IMR-90 (cell line): ENCODE data around the gene LMO2. TPM values are rescaled to one million over a fixed set of nuclear protein-coding genes. Genes with fewer than 3 reads are reported as not detected.

Source experiments
- ATAC-seq: fragments of 200-7000 bp; cut with Tn5 transposase; 2 replicates; pipeline ENCODE4 v1.9.1; 2020; ENCODE audit warnings: low read depth, mild to moderate bottlenecking, moderate library complexity
- BruUV-seq: library from RNA; stranded (reverse); fragments of 400-500 nt; replicated peaks from 2 replicates; lab custom pipeline; 2021; lab: Mats Ljungman, UMichigan
- CTCF ChIA-PET: fragments of 300-600 bp; formaldehyde crosslinking; extraction: SDS; loops from one replicate; lab custom pipeline; 2021; ENCODE audit warnings: antibody characterized with exemption; lab: Yijun Ruan, JAX
- POLR2A ChIA-PET: fragments of 300-600 bp; sonication (Branson Sonifier 250); formaldehyde crosslinking; loops from one replicate; lab custom pipeline; 2022; ENCODE audit warnings: antibody characterized with exemption; ENCODE audit not compliant: unreplicated experiment; lab: Charles Lee
- DNase-seq: peaks from one replicate; pipeline ENCODE4 v3.0.0; 2013
- H2AFZ ChIP-seq: replicated peaks from 2 replicates; pipeline ENCODE3; 2013; ENCODE audit warnings: low read length, mild to moderate bottlenecking; ENCODE audit not compliant: poor library complexity
- H2AK5ac ChIP-seq: 2 replicates; pipeline ENCODE4 v1.6.1; 2013; ENCODE audit warnings: low read depth, low read length, inconsistent platforms
- H2AK9ac ChIP-seq: replicated peaks from 2 replicates; pipeline ENCODE3; 2013; ENCODE audit warnings: mild to moderate bottlenecking, low read depth, low read length, moderate library complexity; ENCODE audit not compliant: poor library complexity
- H2BK120ac ChIP-seq: 2 replicates; pipeline ENCODE4 v1.6.1; 2013; ENCODE audit warnings: low read depth, low read length, inconsistent platforms
- H2BK15ac ChIP-seq: 3 replicates; pipeline ENCODE4 v1.6.1; 2013; ENCODE audit warnings: low read depth, low read length, inconsistent platforms
- H2BK20ac ChIP-seq: 2 replicates; pipeline ENCODE4 v1.6.1; 2013; ENCODE audit warnings: low read depth, mild to moderate bottlenecking, inconsistent platforms, low read length, moderate library complexity
- H2BK5ac ChIP-seq: 2 replicates; pipeline ENCODE4 v1.6.1; 2013; ENCODE audit warnings: mild to moderate bottlenecking, low read depth, low read length, inconsistent platforms; ENCODE audit not compliant: poor library complexity, severe bottlenecking
- H3K14ac ChIP-seq: replicated peaks from 2 replicates; pipeline ENCODE4 v1.6.1; 2013; ENCODE audit warnings: low read depth, low read length, inconsistent platforms
- H3K18ac ChIP-seq: 2 replicates; pipeline ENCODE4 v1.6.1; 2013; ENCODE audit warnings: low read depth, low read length, control low read depth
- H3K23ac ChIP-seq: 2 replicates; pipeline ENCODE4 v1.6.1; 2013; ENCODE audit warnings: low read depth, low read length, inconsistent platforms
- H3K27ac ChIP-seq: 2 replicates; pipeline ENCODE4 v1.5.1; 2013; ENCODE audit warnings: mild to moderate bottlenecking, control low read depth, low read length; ENCODE audit not compliant: insufficient read depth
- H3K27me3 ChIP-seq: 2 replicates; pipeline ENCODE4 v1.6.1; 2013; ENCODE audit warnings: low read length; ENCODE audit not compliant: control insufficient read depth, insufficient read depth
- H3K36me3 ChIP-seq: 2 replicates; pipeline ENCODE4 v1.6.1; 2013; ENCODE audit warnings: low read length, mixed read lengths; ENCODE audit not compliant: control insufficient read depth, insufficient read depth
- H3K4ac ChIP-seq: 2 replicates; pipeline ENCODE4 v1.6.1; 2013; ENCODE audit warnings: low read depth, low read length, inconsistent platforms
- H3K4me1 ChIP-seq: 2 replicates; pipeline ENCODE4 v1.6.1; 2013; ENCODE audit warnings: low read length, mixed read lengths; ENCODE audit not compliant: control insufficient read depth, insufficient read depth
- H3K4me2 ChIP-seq: 2 replicates; pipeline ENCODE4 v1.6.1; 2013; ENCODE audit warnings: low read depth, mild to moderate bottlenecking, control low read depth, low read length, moderate library complexity
- H3K4me3 ChIP-seq: 2 replicates; pipeline ENCODE4 v1.5.1; 2013; ENCODE audit warnings: low read depth, mild to moderate bottlenecking, control low read depth, low read length, moderate library complexity; ENCODE audit not compliant: insufficient read depth
- H3K56ac ChIP-seq: 2 replicates; pipeline ENCODE4 v1.6.1; 2013; ENCODE audit warnings: low read length, inconsistent platforms; ENCODE audit not compliant: insufficient read depth; ENCODE audit errors: extremely low read depth
- H3K79me1 ChIP-seq, 2 experiments: 2 replicates each; pipeline ENCODE4 v1.6.1; 2013; ENCODE audit warnings: low read length in 2 of 2, inconsistent platforms in 1 of 2, low read depth in 1 of 2
- H3K9ac ChIP-seq: 2 replicates; pipeline ENCODE4 v1.6.1; 2013; ENCODE audit warnings: low read depth, low read length, control low read depth
- H3K9me1 ChIP-seq: 2 replicates; pipeline ENCODE4 v1.6.1; 2013; ENCODE audit warnings: low read length, inconsistent platforms; ENCODE audit not compliant: insufficient read depth
- H3K9me3 ChIP-seq: 2 replicates; pipeline ENCODE4 v1.6.1; 2013; ENCODE audit warnings: low read length; ENCODE audit not compliant: control insufficient read depth, insufficient read depth
- H4K20me1 ChIP-seq: 2 replicates; pipeline ENCODE4 v1.6.1; 2013; ENCODE audit warnings: low read length, inconsistent platforms; ENCODE audit not compliant: insufficient read depth
- H4K5ac ChIP-seq: 2 replicates; pipeline ENCODE4 v1.6.1; 2013; ENCODE audit warnings: mild to moderate bottlenecking, low read depth, low read length, control low read depth
- H4K8ac ChIP-seq, 2 experiments: 2 replicates each; pipeline ENCODE4 v1.6.1; 2013; ENCODE audit warnings: low read depth in 2 of 2, low read length in 2 of 2, control low read depth in 1 of 2, inconsistent platforms in 1 of 2
- H4K91ac ChIP-seq: 2 replicates; pipeline ENCODE4 v1.6.1; 2013; ENCODE audit warnings: low read depth, low read length, inconsistent platforms; ENCODE audit not compliant: insufficient read depth
- CEBPB ChIP-seq: IDR thresholded peaks from 2 replicates; pipeline ENCODE4 v1.6.1; 2012; ENCODE audit warnings: low read depth, low read length, improper control_type of control experiment
- MXI1 ChIP-seq: IDR thresholded peaks from 2 replicates; pipeline ENCODE4 v1.6.1; 2012; ENCODE audit warnings: low read depth, mild to moderate bottlenecking, low read length, moderate library complexity, borderline replicate concordance
- NFE2L2 ChIP-seq: fragments of 150-350 bp; IDR thresholded peaks from 2 replicates; pipeline ENCODE4 v1.6.1; 2016; ENCODE audit warnings: low read depth, mild to moderate bottlenecking, low read length
- WGBS, 2 experiments: methylation state at CpG; one replicate each; pipeline versions ENCODE4 v1.1.5 to v1.1.7; 2013; ENCODE audit warnings: missing lambda C conversion rate in 2 of 2; ENCODE audit not compliant: insufficient read length in 1 of 2; ENCODE audit errors: extremely low coverage in 2 of 2; 5-methylcytosine and 5-hydroxymethylcytosine counted together
- dilution Hi-C: fragments of 300-500 bp; cut with HindIII; formaldehyde crosslinking; loops from one replicate; pipeline ENCODE4 v1.14.3; 2018; ENCODE audit warnings: low sequenced_read_pairs; ENCODE audit not compliant: unreplicated experiment
- in situ Hi-C: fragments of 300-500 bp; cut with MboI; formaldehyde crosslinking; loops from 3 replicates; pipeline ENCODE4 v1.14.3; 2019; ENCODE audit warnings: low sequenced_read_pairs, inconsistent platforms, mixed read lengths
- intact Hi-C: fragments of 100-400 bp; cut with micrococcal nuclease; formaldehyde crosslinking; loops from 2 replicates; pipeline ENCODE4 v1.10.0; 2022
- polyA plus RNA-seq, 3 experiments: library from polyadenylated mRNA; depleted of rRNA; stranded (reverse); fragments of >200 nt; gene quantifications; 2 replicates each; pipeline ENCODE4 v1.2.3, GENCODE V29; 2012; ENCODE audit warnings: low replicate concordance in 1 of 3
- total RNA-seq: library from RNA; depleted of rRNA; stranded (reverse); fragments of >200 nt; gene quantifications from 2 replicates; pipeline ENCODE4 v1.2.3, GENCODE V29; 2012
- TF ChIP-seq, protein P1 (sequence below): conservative IDR thresholded peaks from 2 replicates; pipeline ENCODE4 v1.5.1; 2012; ENCODE audit warnings: mild to moderate bottlenecking, low read depth, low read length, improper control_type of control experiment
- TF ChIP-seq, protein P2 (sequence below): fragments of 150-350 bp; IDR thresholded peaks from 2 replicates; pipeline ENCODE4 v1.6.1; 2016; ENCODE audit warnings: low read depth, mild to moderate bottlenecking, low read length, moderate library complexity, borderline replicate concordance

Gene LMO2
- total and polyA plus RNA-seq, 2 of the 4 experiments (the other 2 are of a cell fraction), result not detected

DNA sequence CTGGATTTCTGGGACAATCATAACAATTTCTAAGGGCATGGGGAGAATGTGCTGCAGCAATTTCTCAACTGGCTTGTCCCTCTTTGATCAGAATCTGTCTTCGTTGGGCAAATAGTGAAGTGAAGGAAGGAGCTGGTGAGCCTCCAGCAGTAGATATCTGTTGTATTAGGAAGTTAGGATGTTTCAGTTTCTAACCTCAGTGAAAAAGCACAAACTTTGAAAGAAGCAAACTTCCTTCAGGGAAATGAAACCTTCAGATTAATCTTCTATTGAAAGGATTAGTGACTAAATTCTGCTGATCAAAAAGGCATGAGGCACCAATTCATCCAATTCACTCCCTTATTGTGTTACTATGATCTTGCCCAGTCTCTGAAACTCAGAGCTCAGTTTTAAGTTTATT is 24.3 kb downstream of the LMO2 start:
- TF ChIP-seq NFE2L2, result no peak
- TF ChIP-seq MXI1, result no peak
- TF ChIP-seq, protein P1, sequence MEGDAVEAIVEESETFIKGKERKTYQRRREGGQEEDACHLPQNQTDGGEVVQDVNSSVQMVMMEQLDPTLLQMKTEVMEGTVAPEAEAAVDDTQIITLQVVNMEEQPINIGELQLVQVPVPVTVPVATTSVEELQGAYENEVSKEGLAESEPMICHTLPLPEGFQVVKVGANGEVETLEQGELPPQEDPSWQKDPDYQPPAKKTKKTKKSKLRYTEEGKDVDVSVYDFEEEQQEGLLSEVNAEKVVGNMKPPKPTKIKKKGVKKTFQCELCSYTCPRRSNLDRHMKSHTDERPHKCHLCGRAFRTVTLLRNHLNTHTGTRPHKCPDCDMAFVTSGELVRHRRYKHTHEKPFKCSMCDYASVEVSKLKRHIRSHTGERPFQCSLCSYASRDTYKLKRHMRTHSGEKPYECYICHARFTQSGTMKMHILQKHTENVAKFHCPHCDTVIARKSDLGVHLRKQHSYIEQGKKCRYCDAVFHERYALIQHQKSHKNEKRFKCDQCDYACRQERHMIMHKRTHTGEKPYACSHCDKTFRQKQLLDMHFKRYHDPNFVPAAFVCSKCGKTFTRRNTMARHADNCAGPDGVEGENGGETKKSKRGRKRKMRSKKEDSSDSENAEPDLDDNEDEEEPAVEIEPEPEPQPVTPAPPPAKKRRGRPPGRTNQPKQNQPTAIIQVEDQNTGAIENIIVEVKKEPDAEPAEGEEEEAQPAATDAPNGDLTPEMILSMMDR, result no peak
- TF ChIP-seq, protein P2, sequence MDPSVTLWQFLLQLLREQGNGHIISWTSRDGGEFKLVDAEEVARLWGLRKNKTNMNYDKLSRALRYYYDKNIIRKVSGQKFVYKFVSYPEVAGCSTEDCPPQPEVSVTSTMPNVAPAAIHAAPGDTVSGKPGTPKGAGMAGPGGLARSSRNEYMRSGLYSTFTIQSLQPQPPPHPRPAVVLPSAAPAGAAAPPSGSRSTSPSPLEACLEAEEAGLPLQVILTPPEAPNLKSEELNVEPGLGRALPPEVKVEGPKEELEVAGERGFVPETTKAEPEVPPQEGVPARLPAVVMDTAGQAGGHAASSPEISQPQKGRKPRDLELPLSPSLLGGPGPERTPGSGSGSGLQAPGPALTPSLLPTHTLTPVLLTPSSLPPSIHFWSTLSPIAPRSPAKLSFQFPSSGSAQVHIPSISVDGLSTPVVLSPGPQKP, result no peak
- no peak for TF ChIP-seq CEBPB
- Histone ChIP-seq H2AFZ (no peak overlapping the region), H3K23ac (no peak overlapping the region), H2BK15ac (no peak overlapping the region), H4K91ac (no peak overlapping the region), H3K9ac (no peak overlapping the region), H3K4me3 (no peak overlapping the region), H3K4ac (no peak overlapping the region), H4K8ac (no peak overlapping the region), H2BK20ac (no peak overlapping the region), H4K5ac (no peak overlapping the region), H4K20me1 (no peaks in the 10 kb centered on the region; the same call in 1 of the 2 replicates), H3K27ac (no peak overlapping the region), H2BK120ac (no peak overlapping the region), H3K4me1 (no peaks in the 10 kb centered on the region), H3K9me3 (no peaks in the 10 kb centered on the region), H3K18ac (no peak overlapping the region), H3K36me3 (no peaks in the 10 kb centered on the region), H3K4me2 (no peak overlapping the region), H2AK5ac (no peak overlapping the region), H3K79me1 (no peaks in the 10 kb centered on the region), H2AK9ac (no peak overlapping the region), H2BK5ac (no peak overlapping the region), H3K14ac (no peak overlapping the region), H3K56ac (no peak overlapping the region), H3K9me1 (peaks cover 2% of the 10 kb centered on the region; the same call in 1 of the 2 replicates), H3K27me3 (peaks cover 83% of the 10 kb centered on the region)
- DNase-seq (no peak), ATAC-seq (no peak)
- dilution Hi-C loops (no loop called here), in situ Hi-C loops (no loop called here), intact Hi-C loops (no loop called here)
- ChIA-PET POLR2A (no interaction called here), CTCF (interaction anchor here (1.0 to 2.8 kb wide), 2 partner anchors 8 to 9 kb away, joined by 3 to 10 read pairs; no protein-coding TSS in a partner anchor)
- WGBS, 2 experiments, result no CpG with 5 or more reads among the region's 1 CpG
- no TSS peak for BruUV-seq
